Heart left ventricle (tissue), 16 donors: ENCODE results near the gene CCDC175. TPM values are rescaled to one million over a fixed set of nuclear protein-coding genes. Genes with fewer than 3 reads are reported as not detected.

Experiments used
- ATAC-seq, 4 donors: fragments of 200-7000 bp; cut with Tn5 transposase; one replicate each; pipeline ENCODE4 v1.9.1; 2020 to 2022; ENCODE audit warnings: moderate library complexity in 4 of 4, mild to moderate bottlenecking in 3 of 4, moderate number of reproducible peaks in 1 of 4
- DNase-seq, 5 donors: peaks; one replicate each; pipeline ENCODE4 v3.0.0-alpha.2; 2020
- H3K27ac ChIP-seq, 12 donors: fragments of 200-600 bp; sonication (generic) in 4 of 12; one replicate each; pipeline versions ENCODE4 v1.5.0 to v1.8.0; 2016 to 2022; ENCODE audit warnings: mild to moderate bottlenecking in 2 of 12
- H3K27me3 ChIP-seq, 9 donors: fragments of 200-600 bp; sonication (generic) in 2 of 9; one replicate each; pipeline versions ENCODE4 v1.5.1 to v1.8.0; 2016 to 2022; ENCODE audit warnings: mild to moderate bottlenecking in 3 of 9
- H3K36me3 ChIP-seq, 9 donors: fragments of 200-600 bp; sonication (generic) in 2 of 9; one replicate each; pipeline versions ENCODE4 v1.5.0 to v1.8.0; 2018 to 2022; ENCODE audit warnings: mild to moderate bottlenecking in 2 of 9
- H3K4me1 ChIP-seq, 12 donors: fragments of 200-600 bp; sonication (generic) in 4 of 12; one replicate each; pipeline versions ENCODE4 v1.5.0 to v1.8.0; 2016 to 2022; ENCODE audit warnings: mild to moderate bottlenecking in 3 of 12
- H3K4me3 ChIP-seq, 12 donors: fragments of 200-600 bp; sonication (generic) in 4 of 12; one replicate each; pipeline versions ENCODE4 v1.5.0 to v1.8.0; 2017 to 2022; ENCODE audit warnings: mild to moderate bottlenecking in 9 of 12, moderate library complexity in 4 of 12
- H3K9me3 ChIP-seq, 12 donors: fragments of 200-600 bp; sonication (generic) in 4 of 12; one replicate each; pipeline versions ENCODE4 v1.5.0 to v1.8.0; 2016 to 2022; ENCODE audit warnings: mild to moderate bottlenecking in 1 of 12
- POLR2A ChIP-seq, 2 donors: fragments of 450-650 bp; IDR thresholded peaks; one replicate each; pipeline ENCODE4 v1.6.1; 2017; ENCODE audit warnings: antibody characterized with exemption in 2 of 2, mild to moderate bottlenecking in 2 of 2, moderate library complexity in 2 of 2
- WGBS, 4 donors: extraction: QIAGEN DNeasy Blood & Tissue Kit in 2 of 4; methylation state at CpG; one replicate each; pipeline versions ENCODE4 v1.1.5 to v1.1.7; 2013 to 2018; 5-methylcytosine and 5-hydroxymethylcytosine counted together
- intact Hi-C, 10 donors: fragments of 100-400 bp; cut with DNase I; formaldehyde crosslinking; loops; one replicate each; pipeline versions ENCODE4 v1.11.1 to v1.14.2; 2022
- polyA plus RNA-seq, 2 donors: library from polyadenylated mRNA; stranded (reverse); fragments of 200-250 nt; gene quantifications; one replicate each; pipeline ENCODE4 v1.2.3, GENCODE V29; 2013
- total RNA-seq, 9 donors: library from RNA; depleted of rRNA in 2 of 9; stranded (reverse); fragments of >200 nt in 2 of 9; fragmentation: NEBNext Ultra II Directional in 3 of 9; extraction: Animal tissue kit (Norgen Biotek cat#: 25700) in 3 of 9; gene quantifications; one replicate each; pipeline versions ENCODE4 v1.1.0 to v1.2.4, GENCODE V29; 2016 to 2023
- TF ChIP-seq, protein P1 (sequence below), 12 donors: fragments of 200-600 bp; sonication (generic) in 4 of 12; IDR thresholded peaks; one replicate each; pipeline versions ENCODE4 v1.5.0 to v1.8.0; 2018 to 2022; ENCODE audit warnings: antibody characterized with exemption in 12 of 12, mild to moderate bottlenecking in 5 of 12
- donor health status: ischemic (EF 13 %, LVEDD 7.1; RV severe dilation, severe dysfunction).
- donor health status: healthy with polysubstance abuse.
- donor health status: DM: no; HTN: yes; CAD: no.
- donor health status: DM: no; HTN: no; CAD: no.
- donor health status: ischemic (EF 25% LVEDD 6.9; RV normal size, moderate dysfunction).
- donor health status: ischemic (EF 25% LVEDD 5.7; RV mildly dilated, moderate dysfunction).
- donor health status: healthy.
- donor health status: DM: yes; HTN: yes; CAD: no.
- donor health status: ischemic (EF 35%, LVEDD 5.7; RV mildly dilated, moderate dysfunction).
- donor health status: nonischemic (EF 11% LVEDD 7.7; RV severe dilation, severe dysfunction).
- donor health status: DM: yes; HTN: yes; CAD: no.
- donor health status: PGD.
- donor health status: ischemic (EF 29% LVEDD 5.4; RV normal size, mild dysfunction).
- donor health status: nonischemic (EF 23%, LVEDD 6.1; RV moderate dilation, normal function).

The CCDC175 gene
- total and polyA plus RNA-seq, 11 donors: not detected

DNA sequence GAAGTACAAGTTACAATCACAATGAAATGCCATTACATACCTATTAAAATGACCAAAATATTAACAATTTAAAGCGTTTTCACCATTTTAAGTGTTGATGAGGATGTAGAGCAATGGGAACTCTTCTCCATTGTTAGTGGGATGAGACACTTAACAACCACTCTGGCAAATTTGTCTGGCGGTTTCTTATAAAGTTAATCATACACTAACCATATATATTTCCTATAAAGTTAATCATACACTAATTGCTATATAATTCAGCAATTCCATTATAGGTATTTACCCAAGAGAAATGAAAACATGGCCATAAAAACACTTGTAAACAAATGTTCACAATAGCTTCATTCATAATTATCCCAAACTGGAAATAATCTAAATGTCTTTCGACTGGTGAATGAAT lies 56.4 kb downstream of the CCDC175 start:
- H3K4me1 ChIP-seq: no peaks in the 10 kb centered on the region
- peaks cover 0 to 2% (median 0%) of the 10 kb centered on the region in 9 donors for H3K27me3 ChIP-seq
- H3K27ac ChIP-seq: no peak overlapping the region
- H3K9me3 ChIP-seq: peaks cover 0 to 3% (median 0%) of the 10 kb centered on the region in 12 donors
- TF ChIP-seq, protein P1, sequence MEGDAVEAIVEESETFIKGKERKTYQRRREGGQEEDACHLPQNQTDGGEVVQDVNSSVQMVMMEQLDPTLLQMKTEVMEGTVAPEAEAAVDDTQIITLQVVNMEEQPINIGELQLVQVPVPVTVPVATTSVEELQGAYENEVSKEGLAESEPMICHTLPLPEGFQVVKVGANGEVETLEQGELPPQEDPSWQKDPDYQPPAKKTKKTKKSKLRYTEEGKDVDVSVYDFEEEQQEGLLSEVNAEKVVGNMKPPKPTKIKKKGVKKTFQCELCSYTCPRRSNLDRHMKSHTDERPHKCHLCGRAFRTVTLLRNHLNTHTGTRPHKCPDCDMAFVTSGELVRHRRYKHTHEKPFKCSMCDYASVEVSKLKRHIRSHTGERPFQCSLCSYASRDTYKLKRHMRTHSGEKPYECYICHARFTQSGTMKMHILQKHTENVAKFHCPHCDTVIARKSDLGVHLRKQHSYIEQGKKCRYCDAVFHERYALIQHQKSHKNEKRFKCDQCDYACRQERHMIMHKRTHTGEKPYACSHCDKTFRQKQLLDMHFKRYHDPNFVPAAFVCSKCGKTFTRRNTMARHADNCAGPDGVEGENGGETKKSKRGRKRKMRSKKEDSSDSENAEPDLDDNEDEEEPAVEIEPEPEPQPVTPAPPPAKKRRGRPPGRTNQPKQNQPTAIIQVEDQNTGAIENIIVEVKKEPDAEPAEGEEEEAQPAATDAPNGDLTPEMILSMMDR (IDR thresholded peaks at IDR 0.05): no peak
- TF ChIP-seq POLR2A (IDR thresholded peaks at IDR 0.05): no peak
- DNase-seq (no peak), ATAC-seq (no peak)
- intact Hi-C loops: no loop called here
- WGBS, 4 donors: 79 to 92% (median 84%) methylated on average over 3 of the region's 3 CpGs
- no peaks in the 10 kb centered on the region for H3K36me3 ChIP-seq
- no peak overlapping the region for H3K4me3 ChIP-seq

DNA sequence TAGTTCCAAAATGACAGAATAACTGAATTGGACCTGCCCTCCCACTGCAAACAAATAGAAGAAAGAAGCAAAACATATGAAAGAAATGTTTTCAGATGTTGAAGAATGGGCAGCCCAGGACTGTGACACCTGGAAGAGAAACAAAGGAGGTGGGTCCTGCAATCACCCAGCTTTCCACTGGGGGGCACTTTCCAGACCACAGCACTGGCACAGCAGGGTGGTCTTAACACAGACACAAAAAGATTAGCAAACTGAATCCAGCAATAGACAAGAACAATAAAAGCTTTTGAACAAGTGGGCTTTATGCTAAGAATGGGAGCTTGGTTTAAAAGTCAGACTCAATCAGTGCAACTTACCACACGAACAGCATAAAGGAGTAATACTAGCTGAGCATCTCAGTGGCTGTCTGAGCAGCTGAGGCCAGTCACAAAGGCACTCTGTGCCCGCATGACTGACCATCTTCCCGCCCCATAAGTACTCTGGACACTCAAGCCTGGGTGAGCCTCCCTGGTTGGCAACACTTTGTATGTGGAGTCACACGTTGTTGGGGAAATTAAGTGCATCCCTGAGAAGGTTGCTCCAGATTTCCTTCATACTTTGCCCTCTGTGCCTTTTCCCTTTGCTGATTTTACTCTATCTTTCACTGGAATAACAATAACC lies 64.6 kb downstream of the CCDC175 start:
- no peak for ATAC-seq
- no peak for DNase-seq
- WGBS, 4 donors: 77 to 81% (median 79%) methylated on average over 4 of the region's 4 CpGs
- H3K27me3 ChIP-seq: peaks cover 0 to 4% (median 0%) of the 10 kb centered on the region in 9 donors
- no peaks in the 10 kb centered on the region for H3K9me3 ChIP-seq
- TF ChIP-seq POLR2A (IDR thresholded peaks at IDR 0.05): no peak
- TF ChIP-seq, protein P1 (IDR thresholded peaks at IDR 0.05): peak in 9 of 12 donors; percentile 8 to 39 (median 28)
- H3K4me3 ChIP-seq: no peak overlapping the region
- intact Hi-C loops: no loop called here
- H3K27ac ChIP-seq: no peak overlapping the region
- H3K4me1 ChIP-seq: no peaks in the 10 kb centered on the region
- no peaks in the 10 kb centered on the region for H3K36me3 ChIP-seq

DNA sequence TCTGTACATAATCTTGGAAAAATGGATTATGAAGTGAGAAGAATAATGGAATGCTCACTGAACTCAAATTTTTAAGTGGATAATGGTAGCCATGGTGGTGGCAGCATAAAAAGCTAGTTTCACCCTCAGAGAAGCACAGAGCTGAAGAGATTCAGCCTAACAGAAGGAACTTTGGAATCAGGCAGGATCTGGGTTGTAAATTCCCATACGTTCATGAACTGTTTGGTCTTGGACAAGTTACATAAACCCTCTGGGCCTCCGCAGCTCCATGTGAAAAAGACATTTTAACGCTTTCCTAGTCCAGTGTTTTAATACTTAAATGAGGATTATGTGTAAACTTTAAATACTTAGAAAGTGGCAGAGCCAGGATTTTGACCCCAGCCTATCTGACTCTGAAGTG lies 65.6 kb downstream of the CCDC175 start:
- Histone ChIP-seq H3K36me3 (no peaks in the 10 kb centered on the region), H3K4me3 (no peak overlapping the region), H3K9me3 (no peaks in the 10 kb centered on the region), H3K27ac (no peak overlapping the region), H3K27me3 (peaks cover 0 to 4% (median 0%) of the 10 kb centered on the region in 9 donors), H3K4me1 (no peaks in the 10 kb centered on the region)
- no peak for TF ChIP-seq POLR2A (IDR thresholded peaks at IDR 0.05)
- TF ChIP-seq, protein P1 (IDR thresholded peaks at IDR 0.05): no peak
- ATAC-seq (no peak), DNase-seq (no peak)
- WGBS, 4 donors: 53 to 78% (median 64%) methylated on average over 3 of the region's 3 CpGs
- intact Hi-C loops: no loop called here

DNA sequence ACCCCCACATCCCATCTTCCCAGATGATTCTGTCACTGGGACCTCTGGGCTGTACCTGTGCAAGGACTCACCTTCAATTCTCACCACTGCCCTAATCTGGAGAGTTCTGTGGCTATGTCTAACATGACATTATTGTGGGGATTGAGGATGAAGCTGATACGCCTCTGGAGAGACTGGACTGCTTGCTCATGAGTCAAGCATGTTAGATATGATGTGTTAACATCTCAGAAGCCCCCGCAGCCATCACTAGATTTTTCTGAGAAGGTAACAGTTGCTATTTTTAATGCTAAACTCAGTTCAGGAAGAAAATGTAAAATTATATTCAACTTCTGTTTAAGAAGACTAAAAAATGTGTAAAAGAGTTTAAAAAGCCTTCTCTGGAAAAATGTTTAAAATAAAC lies 66.6 kb downstream of the CCDC175 start:
- Histone ChIP-seq H3K4me3 (no peak overlapping the region), H3K9me3 (no peaks in the 10 kb centered on the region), H3K4me1 (no peaks in the 10 kb centered on the region), H3K27ac (no peak overlapping the region), H3K27me3 (peaks cover 0 to 4% (median 0%) of the 10 kb centered on the region in 9 donors), H3K36me3 (peaks cover 0 to 6% (median under 1%) of the 10 kb centered on the region in 9 donors)
- no peak for TF ChIP-seq POLR2A (IDR thresholded peaks at IDR 0.05)
- TF ChIP-seq, protein P1 (IDR thresholded peaks at IDR 0.05): no peak
- WGBS, 4 donors: 56 to 69% (median 64%) methylated on average over 2 of the region's 2 CpGs
- intact Hi-C loops: no loop called here
- DNase-seq (no peak), ATAC-seq (no peak)
